K562 (cell line): ENCODE results near the gene PRODH.
"Not testable (repeated sequence)": the region's sequence is repeated elsewhere in the genome, so short reads cannot be mapped to it uniquely, and the experiment has no call there.

ENCODE experiments used
- ATF2 ChIP-seq: sonication (generic); formaldehyde crosslinking; IDR thresholded peaks from 2 replicates; pipeline ENCODE4 v1.8.1; 2022; ENCODE audit warnings: missing genetic modification reagents
- CBFA2T3 ChIP-seq: fragments of 450-650 bp; IDR thresholded peaks from 2 replicates; pipeline ENCODE4 v1.6.1; 2017
- CBX8 ChIP-seq: fragments of 200-600 bp; sonication (generic); IDR thresholded peaks from 2 replicates; pipeline ENCODE4 v1.6.1; 2012; ENCODE audit warnings: borderline replicate concordance, mixed run types, low read depth, mild to moderate bottlenecking, moderate library complexity, mixed read lengths, low read length, control low read depth, inconsistent platforms; ENCODE audit not compliant: poor library complexity, severe bottlenecking; ENCODE audit errors: extremely low read depth
- CTCF ChIP-seq, 3 experiments: IDR thresholded peaks in 2 of 3; conservative IDR thresholded peaks in 1 of 3; 2 replicates each; pipeline ENCODE4 v1.5.1; 2011 to 2012; ENCODE audit warnings: low read length in 3 of 3, mild to moderate bottlenecking in 3 of 3, control low read depth in 2 of 3, improper control_type of control experiment in 1 of 3, inconsistent platforms in 1 of 3, low read depth in 1 of 3, mixed read lengths in 1 of 3, moderate library complexity in 1 of 3; ENCODE audit not compliant: insufficient read depth in 2 of 3
- ESRRA ChIP-seq: fragments of 450-650 bp; IDR thresholded peaks from 2 replicates; pipeline ENCODE4 v1.6.1; 2014; ENCODE audit warnings: low read depth, mild to moderate bottlenecking, moderate library complexity, borderline replicate concordance
- GABPB1 ChIP-seq: sonication (generic); formaldehyde crosslinking; IDR thresholded peaks from 2 replicates; pipeline ENCODE4 v1.8.0; 2022; ENCODE audit warnings: mild to moderate bottlenecking, missing genetic modification reagents
- RAD21 ChIP-seq, 2 experiments: fragments of 250-450 bp in 1 of 2; fragments of 450-650 bp in 1 of 2; sonication (Bioruptor Pico) in 1 of 2; formaldehyde crosslinking in 1 of 2; IDR thresholded peaks in 1 of 2; conservative IDR thresholded peaks in 1 of 2; 2 replicates each; pipeline versions ENCODE4 v1.4.0 to v1.8.0; 2020 to 2022; ENCODE audit warnings: mild to moderate bottlenecking in 2 of 2, moderate library complexity in 1 of 2
- RFX5 ChIP-seq: IDR thresholded peaks from 2 replicates; pipeline ENCODE4 v1.6.1; 2011; ENCODE audit warnings: low read depth, mild to moderate bottlenecking, improper control_type of control experiment, low read length
- RUNX1 ChIP-seq: sonication (generic); IDR thresholded peaks from 2 replicates; pipeline ENCODE4 v1.6.1; 2016; ENCODE audit warnings: antibody characterized with exemption, low read depth
- TARDBP ChIP-seq: fragments of 450-650 bp; IDR thresholded peaks from 2 replicates; pipeline ENCODE4 v1.6.1; 2016
- ZNF780A ChIP-seq: fragments of 250-450 bp; sonication (Bioruptor Pico); IDR thresholded peaks from 2 replicates; pipeline ENCODE4 v1.5.0; 2021; ENCODE audit warnings: mild to moderate bottlenecking

- TF ChIP-seq ESRRA; RAD21 (CRISPR knock-in tag; conservative IDR thresholded peaks at IDR 0.05 in 1 of 2, IDR thresholded peaks at IDR 0.05 in 1 of 2); RUNX1; CBX8; ATF2 (CRISPR knock-in tag); TARDBP; GABPB1 (CRISPR knock-in tag); RFX5; CBFA2T3; CTCF (IDR thresholded peaks at IDR 0.05 in 2 of 3, conservative IDR thresholded peaks at IDR 0.05 in 1 of 3; ENCODE audit: insufficient read depth in 2 of 3, low read depth in 1 of 3, low read length in 3 of 3); ZNF780A (CRISPR knock-in tag): not testable (repeated sequence)
These were observed 24.6 kb downstream of the PRODH start for GRCh38 chr22:18911535-18911934.
